Neural progenitor cell (in vitro differentiated cells): ENCODE results near the gene KRT26.

Source experiments
- EZH2 ChIP-seq: fragments of 200-600 bp; sonication (generic); IDR thresholded peaks from 2 replicates; pipeline ENCODE4 v1.6.1; 2017; ENCODE audit warnings: antibody characterized with exemption, mild to moderate bottlenecking, moderate library complexity
- TF ChIP-seq, protein P1 (sequence below): fragments of 200-600 bp; sonication (generic); IDR thresholded peaks from 2 replicates; pipeline ENCODE4 v1.5.1; 2017; ENCODE audit warnings: antibody characterized with exemption, mild to moderate bottlenecking

DNA sequence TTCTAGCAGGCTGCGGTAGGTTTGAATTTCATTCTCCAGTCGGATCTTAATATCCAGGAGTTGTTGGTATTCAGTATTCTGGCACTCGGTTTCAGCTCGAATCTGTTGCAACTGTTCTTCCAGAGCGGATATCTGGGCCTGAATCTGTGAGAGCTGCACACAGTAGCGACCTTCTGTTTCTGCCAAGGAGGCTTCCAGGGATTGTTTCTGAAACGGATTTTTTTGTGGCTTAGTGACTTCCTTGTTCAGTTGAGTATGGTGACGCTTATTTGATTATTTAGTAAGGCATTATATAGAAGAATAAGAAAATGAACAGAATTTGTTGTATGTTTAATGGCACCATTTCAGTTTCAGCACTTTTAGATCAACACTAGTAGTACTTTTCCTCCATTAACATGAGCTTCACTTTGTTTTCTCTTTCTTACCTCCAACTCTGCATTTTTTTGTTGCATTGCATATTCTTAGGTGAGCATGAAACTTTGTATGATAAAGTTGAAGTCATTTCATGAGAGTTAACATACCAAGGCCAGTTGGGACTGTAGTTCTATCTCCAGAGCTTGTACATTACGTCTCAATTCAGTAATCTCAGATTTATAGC is 47.6 kb upstream of the KRT26 start:
- no peak for TF ChIP-seq EZH2
- TF ChIP-seq, protein P1, sequence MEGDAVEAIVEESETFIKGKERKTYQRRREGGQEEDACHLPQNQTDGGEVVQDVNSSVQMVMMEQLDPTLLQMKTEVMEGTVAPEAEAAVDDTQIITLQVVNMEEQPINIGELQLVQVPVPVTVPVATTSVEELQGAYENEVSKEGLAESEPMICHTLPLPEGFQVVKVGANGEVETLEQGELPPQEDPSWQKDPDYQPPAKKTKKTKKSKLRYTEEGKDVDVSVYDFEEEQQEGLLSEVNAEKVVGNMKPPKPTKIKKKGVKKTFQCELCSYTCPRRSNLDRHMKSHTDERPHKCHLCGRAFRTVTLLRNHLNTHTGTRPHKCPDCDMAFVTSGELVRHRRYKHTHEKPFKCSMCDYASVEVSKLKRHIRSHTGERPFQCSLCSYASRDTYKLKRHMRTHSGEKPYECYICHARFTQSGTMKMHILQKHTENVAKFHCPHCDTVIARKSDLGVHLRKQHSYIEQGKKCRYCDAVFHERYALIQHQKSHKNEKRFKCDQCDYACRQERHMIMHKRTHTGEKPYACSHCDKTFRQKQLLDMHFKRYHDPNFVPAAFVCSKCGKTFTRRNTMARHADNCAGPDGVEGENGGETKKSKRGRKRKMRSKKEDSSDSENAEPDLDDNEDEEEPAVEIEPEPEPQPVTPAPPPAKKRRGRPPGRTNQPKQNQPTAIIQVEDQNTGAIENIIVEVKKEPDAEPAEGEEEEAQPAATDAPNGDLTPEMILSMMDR = no peak
